Measurements from ENCODE around the gene SLC6A16. TPM values are rescaled to one million over a fixed set of nuclear protein-coding genes. Genes with fewer than 3 reads are reported as not detected.

SLC6A16 gene
- total and polyA plus RNA-seq, 2 experiments from 2014 or later = 0.31 to 1.8 TPM

GRCh38 chr19:49338023-49338677, 13.2 kb upstream of the SLC6A16 start:
- Mint-ChIP-seq H3K4me1 (peaks cover 24% of the 10 kb centered on the region), H3K36me3 (ENCODE audit: low read depth) (peaks cover 34% of the 10 kb centered on the region), H3K27me3 (ENCODE audit: insufficient read depth, low read depth, poor library complexity) (peaks cover 39% of the 10 kb centered on the region), H3K27ac (no peak overlapping the region; the same call in 1 of the 2 replicates), H3K9me3 (no peaks in the 10 kb centered on the region; the same call in 1 of the 3 replicates), H3K4me3 (peak overlapping the region; percentile 73)
- no peaks in the 10 kb centered on the region for H3K9me2 ChIP-seq (ENCODE audit: insufficient read depth)
- H2AFZ ChIP-seq = no peak overlapping the region
- H3K36me3 ChIP-seq (ENCODE audit: insufficient read depth) = peaks cover 10% of the 10 kb centered on the region; the same call in 1 of the 2 replicates
- H3K27ac ChIP-seq (ENCODE audit: low read depth) = no peak overlapping the region
- peaks cover 8% of the 10 kb centered on the region; the same call in 1 of the 2 replicates for H4K20me1 ChIP-seq (replicated peaks; ENCODE audit: insufficient read depth)
- H3K4me2 ChIP-seq = peak overlapping the region; percentile 90
- ATAC-seq = peak; percentile 11
- no peaks in the 10 kb centered on the region for H3K79me2 ChIP-seq (replicated peaks; ENCODE audit: insufficient read depth)
- H3F3A ChIP-seq (replicated peaks; ENCODE audit: low read depth) = peaks cover 10% of the 10 kb centered on the region; the same call in 1 of the 2 replicates
- TF ChIP-seq EZH2 (IDR thresholded peaks at IDR 0.05; ENCODE audit: low read depth, unreplicated experiment) = no peak
- no peak for TF ChIP-seq CTCF (conservative IDR thresholded peaks at IDR 0.05; ENCODE audit: low read depth in 2 of 2)
- DNase-seq (ENCODE audit: low spot score) = peak; percentile 74
- peak overlapping the region; percentile 57 for H3K4me3 ChIP-seq
- H3K27me3 ChIP-seq (ENCODE audit: insufficient read depth) = peaks cover 24% of the 10 kb centered on the region
- H3K4me1 ChIP-seq (ENCODE audit: insufficient read depth) = peaks cover 15% of the 10 kb centered on the region

- peaks cover 10% of the 10 kb centered on the region; the same call in 1 of the 2 replicates for H3F3A ChIP-seq (replicated peaks; ENCODE audit: low read depth)
- peaks cover 43% of the 10 kb centered on the region for H3K27me3 Mint-ChIP-seq (ENCODE audit: insufficient read depth, low read depth, poor library complexity)
- DNase-seq (ENCODE audit: low spot score) (peak; percentile 33), ATAC-seq (no peak)
- no peaks in the 10 kb centered on the region for H3K79me2 ChIP-seq (replicated peaks; ENCODE audit: insufficient read depth)
- no peak overlapping the region for H3K27ac ChIP-seq (ENCODE audit: low read depth)
- H3K36me3 Mint-ChIP-seq (ENCODE audit: low read depth) = peaks cover 27% of the 10 kb centered on the region
- H3K4me1 ChIP-seq (ENCODE audit: insufficient read depth) = peaks cover 15% of the 10 kb centered on the region
- H3K4me1 Mint-ChIP-seq = peaks cover 24% of the 10 kb centered on the region
- TF ChIP-seq POLR2AphosphoS5 (IDR thresholded peaks at IDR 0.05; ENCODE audit: low read depth) = no peak
- no peak overlapping the region for H3K27ac Mint-ChIP-seq
- no peak overlapping the region for H2AFZ ChIP-seq
- no peaks in the 10 kb centered on the region for H3K9me2 ChIP-seq (ENCODE audit: insufficient read depth)
- H3K4me2 ChIP-seq = peak overlapping the region; percentile 90
- peak overlapping the region; percentile 73 for H3K4me3 Mint-ChIP-seq
- H3K4me3 ChIP-seq = peak overlapping the region; percentile 57
- H4K20me1 ChIP-seq (replicated peaks; ENCODE audit: insufficient read depth) = peaks cover 8% of the 10 kb centered on the region; the same call in 1 of the 2 replicates
- H3K36me3 ChIP-seq (ENCODE audit: insufficient read depth) = peaks cover 7% of the 10 kb centered on the region; the same call in 1 of the 2 replicates
- H3K9me3 Mint-ChIP-seq = no peaks in the 10 kb centered on the region; the same call in 2 of the 3 replicates
- peaks cover 24% of the 10 kb centered on the region for H3K27me3 ChIP-seq (ENCODE audit: insufficient read depth)
Measured at GRCh38 chr19:49337267-49338022, 12.5 kb upstream of the SLC6A16 start.

- Histone ChIP-seq H3K9me2 (ENCODE audit: insufficient read depth) (no peaks in the 10 kb centered on the region), H3K36me3 (ENCODE audit: insufficient read depth) (peaks cover 4% of the 10 kb centered on the region; the same call in 1 of the 2 replicates), H3K27ac (ENCODE audit: low read depth) (no peak overlapping the region), H3F3A (replicated peaks; ENCODE audit: low read depth) (peaks cover 10% of the 10 kb centered on the region; the same call in 1 of the 2 replicates), H4K20me1 (replicated peaks; ENCODE audit: insufficient read depth) (peaks cover 8% of the 10 kb centered on the region; the same call in 1 of the 2 replicates), H3K79me2 (replicated peaks; ENCODE audit: insufficient read depth) (no peaks in the 10 kb centered on the region), H3K4me1 (ENCODE audit: insufficient read depth) (peaks cover 15% of the 10 kb centered on the region), H3K4me2 (no peak overlapping the region), H3K27me3 (ENCODE audit: insufficient read depth) (peaks cover 24% of the 10 kb centered on the region), H3K4me3 (no peak overlapping the region), H2AFZ (no peak overlapping the region)
- no peak overlapping the region for H3K27ac Mint-ChIP-seq
- peaks cover 19% of the 10 kb centered on the region for H3K36me3 Mint-ChIP-seq (ENCODE audit: low read depth)
- H3K27me3 Mint-ChIP-seq (ENCODE audit: insufficient read depth, low read depth, poor library complexity) = peaks cover 44% of the 10 kb centered on the region
- peak overlapping the region; percentile 38; the same call in 2 of the 3 replicates for H3K4me3 Mint-ChIP-seq
- TF ChIP-seq STAT1 (IDR thresholded peaks at IDR 0.05; ENCODE audit: unreplicated experiment) (no peak), ZNF331 (CRISPR knock-in tag; IDR thresholded peaks at IDR 0.05; ENCODE audit: low read depth) (no peak), ZNF114 (CRISPR knock-in tag; IDR thresholded peaks at IDR 0.05) (no peak), JUNB (IDR thresholded peaks at IDR 0.05; ENCODE audit: unreplicated experiment) (no peak), REST (IDR thresholded peaks at IDR 0.05; ENCODE audit: unreplicated experiment) (no peak), EZH2 (IDR thresholded peaks at IDR 0.05; ENCODE audit: low read depth, unreplicated experiment) (no peak)
- H3K4me1 Mint-ChIP-seq = peaks cover 24% of the 10 kb centered on the region
- no peaks in the 10 kb centered on the region; the same call in 2 of the 3 replicates for H3K9me3 Mint-ChIP-seq
- DNase-seq (ENCODE audit: low spot score) (no peak), ATAC-seq (no peak)
Measured at GRCh38 chr19:49336482-49337266, 11.7 kb upstream of the SLC6A16 start.
